IPS-18c (cell line): ENCODE measurements around the gene PDSS2.
"Not testable (repeated sequence)": the region's sequence is repeated elsewhere in the genome, so short reads cannot be mapped to it uniquely, and the experiment has no call there.

Experiments
- H3K4me3 ChIP-seq: 2 replicates; pipeline ENCODE4 v1.7.0; 2013; ENCODE audit warnings: low read depth, mild to moderate bottlenecking, low read length, moderate library complexity; ENCODE audit not compliant: insufficient read depth
- H3K9me3 ChIP-seq: one replicate; pipeline ENCODE4 v1.6.1; 2013; ENCODE audit warnings: mild to moderate bottlenecking, low read length, moderate library complexity; ENCODE audit not compliant: control insufficient read depth, insufficient read depth

The PDSS2 gene

GRCh38 chr6:107280001-107280400, 179.4 kb downstream of the PDSS2 start:
- H3K4me3 ChIP-seq, H3K9me3 ChIP-seq: not testable (repeated sequence)

- H3K4me3 ChIP-seq, result no peak overlapping the region
- no peaks in the 10 kb centered on the region for H3K9me3 ChIP-seq
These were observed 184.0 kb downstream of the PDSS2 start for GRCh38 chr6:107275330-107275865.

GRCh38 chr6:107274288-107274687, 185.1 kb downstream of the PDSS2 start:
- Histone ChIP-seq H3K4me3 (no peak overlapping the region), H3K9me3 (no peaks in the 10 kb centered on the region)

GRCh38 chr6:107272246-107272645, 187.1 kb downstream of the PDSS2 start:
- Histone ChIP-seq H3K9me3 (no peaks in the 10 kb centered on the region), H3K4me3 (no peak overlapping the region)

- Histone ChIP-seq H3K9me3 (no peaks in the 10 kb centered on the region), H3K4me3 (no peak overlapping the region)
These were observed 188.1 kb downstream of the PDSS2 start for GRCh38 chr6:107271208-107271790.

GRCh38 chr6:107267634-107268033, 191.7 kb downstream of the PDSS2 start:
- Histone ChIP-seq H3K4me3 (no peak overlapping the region), H3K9me3 (no peaks in the 10 kb centered on the region)

GRCh38 chr6:107267006-107267405, 192.4 kb downstream of the PDSS2 start:
- Histone ChIP-seq H3K4me3 (no peak overlapping the region), H3K9me3 (no peaks in the 10 kb centered on the region)

GRCh38 chr6:107266563-107266962, 192.8 kb downstream of the PDSS2 start:
- no peak overlapping the region for H3K4me3 ChIP-seq
- H3K9me3 ChIP-seq, result no peaks in the 10 kb centered on the region

GRCh38 chr6:107264357-107264840, 195.0 kb downstream of the PDSS2 start:
- H3K4me3 ChIP-seq, result no peak overlapping the region
- no peaks in the 10 kb centered on the region for H3K9me3 ChIP-seq

GRCh38 chr6:107259951-107260350, 199.4 kb downstream of the PDSS2 start:
- Histone ChIP-seq H3K4me3 (no peak overlapping the region), H3K9me3 (no peaks in the 10 kb centered on the region)

GRCh38 chr6:107248147-107248546, 211.2 kb downstream of the PDSS2 start:
- no peaks in the 10 kb centered on the region for H3K9me3 ChIP-seq
- no peak overlapping the region for H3K4me3 ChIP-seq

- no peak overlapping the region for H3K4me3 ChIP-seq
- H3K9me3 ChIP-seq, result no peaks in the 10 kb centered on the region
These were observed 212.3 kb downstream of the PDSS2 start for GRCh38 chr6:107246972-107247615.

GRCh38 chr6:107246249-107246971, 213.0 kb downstream of the PDSS2 start:
- Histone ChIP-seq H3K4me3 (no peak overlapping the region), H3K9me3 (no peaks in the 10 kb centered on the region)

GRCh38 chr6:107244742-107245480, 214.5 kb downstream of the PDSS2 start:
- Histone ChIP-seq H3K4me3 (no peak overlapping the region), H3K9me3 (no peaks in the 10 kb centered on the region)

- Histone ChIP-seq H3K9me3 (no peaks in the 10 kb centered on the region), H3K4me3 (no peak overlapping the region)
These were observed 215.2 kb downstream of the PDSS2 start for GRCh38 chr6:107244082-107244741.

GRCh38 chr6:107243471-107243870, 215.9 kb downstream of the PDSS2 start:
- Histone ChIP-seq H3K4me3 (no peak overlapping the region), H3K9me3 (no peaks in the 10 kb centered on the region)
